ENCODE measurements around the gene WFIKKN1. TPM values are rescaled to one million over a fixed set of nuclear protein-coding genes. Genes with fewer than 3 reads are reported as not detected.

Gene WFIKKN1
- total and polyA plus RNA-seq, 2 of the 13 experiments (the other 11 are each of a cell fraction or from before 2014, with no cell fraction given) = 1.7 to 4.9 TPM

DNA sequence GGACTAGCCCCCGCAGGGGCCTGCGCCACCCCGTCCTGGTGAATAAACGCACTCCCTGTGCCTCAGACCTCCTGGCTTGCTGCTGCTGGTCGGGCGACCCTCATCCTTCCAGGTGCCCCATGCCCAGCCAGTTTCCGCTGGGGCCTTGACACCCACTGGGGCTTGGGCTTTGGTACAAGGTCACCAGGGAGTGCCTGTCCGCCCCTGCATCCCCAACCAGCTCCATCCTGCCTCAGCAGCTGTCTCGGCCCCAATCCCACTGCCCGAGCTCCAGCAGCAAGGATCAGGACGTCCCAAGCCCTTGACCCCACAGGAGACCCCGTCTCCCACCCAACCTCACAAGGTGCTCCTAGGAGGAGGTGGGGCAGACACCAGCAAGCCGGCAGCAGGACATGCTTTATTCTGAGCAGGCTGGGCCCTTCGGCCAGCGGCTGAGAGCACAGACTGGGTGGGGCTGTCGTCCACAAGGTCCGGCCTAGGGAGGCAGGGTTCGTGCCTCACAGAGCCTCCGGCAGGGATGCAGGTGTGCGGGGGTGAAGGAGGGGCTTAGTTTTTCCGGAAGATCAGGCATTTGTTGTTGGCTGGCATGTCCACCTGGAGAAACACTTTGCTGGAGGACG lies 3.4 kb downstream of the WFIKKN1 start (continued):
- TF ChIP-seq, protein P1, sequence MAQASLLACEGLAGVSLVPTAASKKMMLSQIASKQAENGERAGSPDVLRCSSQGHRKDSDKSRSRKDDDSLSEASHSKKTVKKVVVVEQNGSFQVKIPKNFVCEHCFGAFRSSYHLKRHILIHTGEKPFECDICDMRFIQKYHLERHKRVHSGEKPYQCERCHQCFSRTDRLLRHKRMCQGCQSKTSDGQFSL (CRISPR knock-in tag; IDR thresholded peaks at IDR 0.05) = no peak
- TF ChIP-seq, protein P2, sequence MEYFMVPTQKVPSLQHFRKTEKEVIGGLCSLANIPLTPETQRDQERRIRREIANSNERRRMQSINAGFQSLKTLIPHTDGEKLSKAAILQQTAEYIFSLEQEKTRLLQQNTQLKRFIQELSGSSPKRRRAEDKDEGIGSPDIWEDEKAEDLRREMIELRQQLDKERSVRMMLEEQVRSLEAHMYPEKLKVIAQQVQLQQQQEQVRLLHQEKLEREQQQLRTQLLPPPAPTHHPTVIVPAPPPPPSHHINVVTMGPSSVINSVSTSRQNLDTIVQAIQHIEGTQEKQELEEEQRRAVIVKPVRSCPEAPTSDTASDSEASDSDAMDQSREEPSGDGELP (IDR thresholded peaks at IDR 0.05; ENCODE audit: borderline replicate concordance, low read depth) = no peak
- TF ChIP-seq GTF3A (CRISPR knock-in tag; conservative IDR thresholded peaks at IDR 0.05) = no peak
- no peak for TF ChIP-seq ZNF292 (CRISPR knock-in tag; IDR thresholded peaks at IDR 0.05; ENCODE audit: borderline replicate concordance, low read depth)
- TF ChIP-seq ZSCAN21 (CRISPR knock-in tag; IDR thresholded peaks at IDR 0.05; ENCODE audit: borderline replicate concordance) = no peak
- TF ChIP-seq MTF1 (CRISPR knock-in tag; IDR thresholded peaks at IDR 0.05) = no peak

DNA sequence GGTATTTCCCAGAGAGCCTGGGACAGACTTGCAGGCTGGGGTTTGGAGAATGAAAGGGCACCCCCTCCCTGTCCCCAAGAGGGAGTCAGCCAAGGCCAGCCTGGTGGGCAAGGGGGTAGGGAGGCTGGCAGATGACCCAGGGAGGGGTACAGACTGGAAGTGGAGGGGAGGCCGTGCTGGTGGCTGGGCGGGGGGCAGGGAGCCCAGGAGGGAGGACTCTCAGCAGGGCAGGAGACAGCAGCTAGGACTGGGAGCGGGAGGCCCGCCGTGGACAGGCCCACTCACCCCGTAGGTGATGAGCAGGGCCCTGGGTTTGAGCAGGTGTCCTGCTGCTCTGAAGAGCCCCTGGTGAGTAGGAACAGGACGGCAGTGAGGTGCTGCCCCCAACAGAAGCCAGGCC lies 4.2 kb downstream of the WFIKKN1 start:
- in situ Hi-C loops (cut with HindIII; ENCODE audit: extremely low pct_ligation_motif_present, low pct_unique_long_range_greater_than_20kb) (no loop called here), intact Hi-C loops (cut with micrococcal nuclease; ENCODE audit: unreplicated experiment) (no loop called here)
- no TSS peak for BruUV-seq (replicated peaks)
- CTCF ChIA-PET (ENCODE audit: low intra/inter-chr PET ratio, low total read pairs) = no interaction called here
- TF ChIP-seq, protein P3, sequence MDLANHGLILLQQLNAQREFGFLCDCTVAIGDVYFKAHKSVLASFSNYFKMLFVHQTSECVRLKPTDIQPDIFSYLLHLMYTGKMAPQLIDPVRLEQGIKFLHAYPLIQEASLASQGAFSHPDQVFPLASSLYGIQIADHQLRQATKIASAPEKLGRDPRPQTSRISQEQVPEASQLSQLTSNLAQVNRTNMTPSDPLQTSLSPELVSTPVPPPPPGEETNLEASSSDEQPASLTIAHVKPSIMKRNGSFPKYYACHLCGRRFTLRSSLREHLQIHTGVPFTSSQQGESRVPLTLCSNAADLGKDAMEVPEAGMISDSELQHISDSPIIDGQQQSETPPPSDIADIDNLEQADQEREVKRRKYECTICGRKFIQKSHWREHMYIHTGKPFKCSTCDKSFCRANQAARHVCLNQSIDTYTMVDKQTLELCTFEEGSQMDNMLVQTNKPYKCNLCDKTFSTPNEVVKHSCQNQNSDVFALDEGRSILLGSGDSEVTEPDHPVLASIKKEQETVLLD (CRISPR knock-in tag; IDR thresholded peaks at IDR 0.05; ENCODE audit: low read depth) = no peak
- TF ChIP-seq RBFOX2 (IDR thresholded peaks at IDR 0.05; ENCODE audit: low read depth, low read length) (no peak), ZNF263 (CRISPR knock-in tag; IDR thresholded peaks at IDR 0.05) (peak; percentile 27; the same call in 1 of the 2 replicates)
- TF ChIP-seq, protein P4, sequence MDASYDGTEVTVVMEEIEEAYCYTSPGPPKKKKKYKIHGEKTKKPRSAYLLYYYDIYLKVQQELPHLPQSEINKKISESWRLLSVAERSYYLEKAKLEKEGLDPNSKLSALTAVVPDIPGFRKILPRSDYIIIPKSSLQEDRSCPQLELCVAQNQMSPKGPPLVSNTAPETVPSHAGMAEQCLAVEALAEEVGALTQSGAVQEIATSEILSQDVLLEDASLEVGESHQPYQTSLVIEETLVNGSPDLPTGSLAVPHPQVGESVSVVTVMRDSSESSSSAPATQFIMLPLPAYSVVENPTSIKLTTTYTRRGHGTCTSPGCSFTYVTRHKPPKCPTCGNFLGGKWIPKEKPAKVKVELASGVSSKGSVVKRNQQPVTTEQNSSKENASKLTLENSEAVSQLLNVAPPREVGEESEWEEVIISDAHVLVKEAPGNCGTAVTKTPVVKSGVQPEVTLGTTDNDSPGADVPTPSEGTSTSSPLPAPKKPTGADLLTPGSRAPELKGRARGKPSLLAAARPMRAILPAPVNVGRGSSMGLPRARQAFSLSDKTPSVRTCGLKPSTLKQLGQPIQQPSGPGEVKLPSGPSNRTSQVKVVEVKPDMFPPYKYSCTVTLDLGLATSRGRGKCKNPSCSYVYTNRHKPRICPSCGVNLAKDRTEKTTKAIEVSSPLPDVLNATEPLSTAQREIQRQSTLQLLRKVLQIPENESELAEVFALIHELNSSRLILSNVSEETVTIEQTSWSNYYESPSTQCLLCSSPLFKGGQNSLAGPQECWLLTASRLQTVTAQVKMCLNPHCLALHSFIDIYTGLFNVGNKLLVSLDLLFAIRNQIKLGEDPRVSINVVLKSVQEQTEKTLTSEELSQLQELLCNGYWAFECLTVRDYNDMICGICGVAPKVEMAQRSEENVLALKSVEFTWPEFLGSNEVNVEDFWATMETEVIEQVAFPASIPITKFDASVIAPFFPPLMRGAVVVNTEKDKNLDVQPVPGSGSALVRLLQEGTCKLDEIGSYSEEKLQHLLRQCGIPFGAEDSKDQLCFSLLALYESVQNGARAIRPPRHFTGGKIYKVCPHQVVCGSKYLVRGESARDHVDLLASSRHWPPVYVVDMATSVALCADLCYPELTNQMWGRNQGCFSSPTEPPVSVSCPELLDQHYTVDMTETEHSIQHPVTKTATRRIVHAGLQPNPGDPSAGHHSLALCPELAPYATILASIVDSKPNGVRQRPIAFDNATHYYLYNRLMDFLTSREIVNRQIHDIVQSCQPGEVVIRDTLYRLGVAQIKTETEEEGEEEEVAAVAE (CRISPR knock-in tag; IDR thresholded peaks at IDR 0.05; ENCODE audit: borderline replicate concordance) = no peak
- TF ChIP-seq, protein P5, sequence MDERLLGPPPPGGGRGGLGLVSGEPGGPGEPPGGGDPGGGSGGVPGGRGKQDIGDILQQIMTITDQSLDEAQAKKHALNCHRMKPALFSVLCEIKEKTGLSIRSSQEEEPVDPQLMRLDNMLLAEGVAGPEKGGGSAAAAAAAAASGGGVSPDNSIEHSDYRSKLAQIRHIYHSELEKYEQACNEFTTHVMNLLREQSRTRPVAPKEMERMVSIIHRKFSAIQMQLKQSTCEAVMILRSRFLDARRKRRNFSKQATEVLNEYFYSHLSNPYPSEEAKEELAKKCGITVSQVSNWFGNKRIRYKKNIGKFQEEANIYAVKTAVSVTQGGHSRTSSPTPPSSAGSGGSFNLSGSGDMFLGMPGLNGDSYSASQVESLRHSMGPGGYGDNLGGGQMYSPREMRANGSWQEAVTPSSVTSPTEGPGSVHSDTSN (CRISPR knock-in tag; IDR thresholded peaks at IDR 0.05) = no peak
- no peak for ATAC-seq
- 93% methylated on average over 2 of the region's 7 CpGs for WGBS (ENCODE audit: low lambda C conversion rate)
- Histone ChIP-seq H3K4me1 (ENCODE audit: insufficient read depth, low read length) (peaks cover 31% of the 10 kb centered on the region), H4K20me1 (ENCODE audit: insufficient read depth, low read length) (no peaks in the 10 kb centered on the region), H3K36me3 (replicated peaks in 1 of 2; ENCODE audit: control insufficient read depth in 1 of 2, insufficient read depth in 2 of 2, low read length in 2 of 2) (no peaks in the 10 kb centered on the region; a peak in 1 of 5 replicates), H3K79me2 (ENCODE audit: insufficient read depth, low read length) (peaks cover 6% of the 10 kb centered on the region), H2AFZ (ENCODE audit: low read length) (no peak overlapping the region), H3K27ac (ENCODE audit: extremely low read length, insufficient read depth, low read length) (no peak overlapping the region), H3K4me3 (replicated peaks in 1 of 3; ENCODE audit: insufficient read depth in 1 of 3, low read depth in 2 of 3, low read length in 3 of 3) (peak overlapping the region; percentile 90 to 94 (median 92)), H3K9me3 (ENCODE audit: low read length) (no peaks in the 10 kb centered on the region), H3K4me2 (ENCODE audit: low read depth, low read length) (peak overlapping the region; percentile 99), H3K27me3 (ENCODE audit: control insufficient read depth in 1 of 2, insufficient read depth in 2 of 2, low read length in 2 of 2) (no peaks in the 10 kb centered on the region), H3K9ac (ENCODE audit: insufficient read depth, low read depth, low read length) (peak overlapping the region; percentile 83; the same call in 1 of the 2 replicates)
- FAIRE-seq = no peak
- POLR2A ChIA-PET = no interaction called here
- DNase-seq (ENCODE audit: low spot score) = no peak
